ENCODE data around the gene GRM4.
A peak's percentile ranks its signal among the peaks of the same experiment; 100 is the strongest.

GRM4 gene

GRCh38 chr6:34057191-34057590, 88.7 kb downstream of the GRM4 start:
- Histone ChIP-seq H3K27me3 (ENCODE audit: control insufficient read depth in 5 of 5, insufficient read depth in 4 of 5, low read length in 5 of 5) (peaks cover 8 to 35% (median 19%) of the 10 kb centered on the region in 5 donors), H3K36me3 (ENCODE audit: control insufficient read depth in 5 of 5, insufficient read depth in 5 of 5, low read length in 5 of 5) (no peaks in the 10 kb centered on the region), H3K4me3 (ENCODE audit: low read depth in 1 of 5, low read length in 5 of 5) (no peak overlapping the region), H3K4me1 (ENCODE audit: control insufficient read depth in 5 of 5, insufficient read depth in 5 of 5, low read length in 5 of 5) (peaks cover 0 to 10% (median 8%) of the 10 kb centered on the region in 5 donors), H3K9ac (ENCODE audit: low read length in 5 of 5) (no peak overlapping the region), H3K27ac (ENCODE audit: low read depth, low read length) (no peak overlapping the region), H3K9me3 (ENCODE audit: control insufficient read depth in 5 of 5, low read length in 5 of 5) (no peaks in the 10 kb centered on the region)

DNA sequence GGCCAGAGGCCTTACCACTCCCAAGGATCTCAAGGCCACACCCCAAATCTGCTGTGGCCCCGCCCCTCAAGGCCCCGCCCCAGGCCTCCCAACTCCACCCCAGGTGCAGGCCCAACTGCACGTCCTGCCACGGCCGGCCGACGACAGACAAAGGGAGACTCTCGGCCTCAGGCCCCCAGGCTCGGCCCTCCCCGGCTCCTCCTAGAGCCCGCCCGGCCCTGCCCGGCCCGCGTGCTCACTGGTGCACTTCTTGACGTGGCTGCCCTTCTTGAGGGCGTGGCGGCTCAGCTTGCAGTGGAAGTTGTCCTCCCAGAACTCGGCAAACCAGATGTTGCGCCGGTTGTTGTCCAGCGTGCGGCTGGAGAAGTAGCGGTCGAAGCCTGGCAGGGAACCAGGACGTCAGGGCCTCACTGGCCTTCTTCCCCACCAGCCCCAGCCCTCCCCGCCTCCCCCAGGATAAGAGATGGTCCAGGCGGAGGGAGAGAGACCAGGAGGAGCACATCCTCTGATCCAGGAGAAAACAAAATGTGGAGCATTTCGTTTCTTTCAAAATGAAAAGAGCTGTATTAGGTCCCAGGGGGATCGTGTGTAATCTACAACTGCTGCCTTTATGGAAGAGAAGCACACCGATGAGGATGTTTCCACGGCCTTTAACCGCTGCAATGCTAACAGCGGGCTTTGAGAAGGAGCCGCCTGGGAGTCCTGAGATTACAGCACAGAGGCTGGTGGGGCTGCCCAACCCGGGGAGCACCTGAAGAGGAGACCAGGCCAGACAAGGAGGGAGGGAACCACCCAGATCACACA, 89.4 kb downstream of the GRM4 start:
- H3K4me1 ChIP-seq (ENCODE audit: control insufficient read depth in 5 of 5, insufficient read depth in 5 of 5, low read length in 5 of 5): peaks cover 0 to 10% (median 8%) of the 10 kb centered on the region in 5 donors
- H3K4me3 ChIP-seq (ENCODE audit: low read depth in 1 of 5, low read length in 5 of 5): peak overlapping the region in 1 of 5 donors; percentile 32
- no peaks in the 10 kb centered on the region for H3K36me3 ChIP-seq (ENCODE audit: control insufficient read depth in 5 of 5, insufficient read depth in 5 of 5, low read length in 5 of 5)
- no peak overlapping the region for H3K27ac ChIP-seq (ENCODE audit: low read depth, low read length)
- H3K9ac ChIP-seq (ENCODE audit: low read length in 5 of 5): peak overlapping the region in 1 of 5 donors; percentile 13
- no peaks in the 10 kb centered on the region for H3K9me3 ChIP-seq (ENCODE audit: control insufficient read depth in 5 of 5, low read length in 5 of 5)
- peaks cover 6 to 31% (median 14%) of the 10 kb centered on the region in 5 donors for H3K27me3 ChIP-seq (ENCODE audit: control insufficient read depth in 5 of 5, insufficient read depth in 4 of 5, low read length in 5 of 5)

DNA sequence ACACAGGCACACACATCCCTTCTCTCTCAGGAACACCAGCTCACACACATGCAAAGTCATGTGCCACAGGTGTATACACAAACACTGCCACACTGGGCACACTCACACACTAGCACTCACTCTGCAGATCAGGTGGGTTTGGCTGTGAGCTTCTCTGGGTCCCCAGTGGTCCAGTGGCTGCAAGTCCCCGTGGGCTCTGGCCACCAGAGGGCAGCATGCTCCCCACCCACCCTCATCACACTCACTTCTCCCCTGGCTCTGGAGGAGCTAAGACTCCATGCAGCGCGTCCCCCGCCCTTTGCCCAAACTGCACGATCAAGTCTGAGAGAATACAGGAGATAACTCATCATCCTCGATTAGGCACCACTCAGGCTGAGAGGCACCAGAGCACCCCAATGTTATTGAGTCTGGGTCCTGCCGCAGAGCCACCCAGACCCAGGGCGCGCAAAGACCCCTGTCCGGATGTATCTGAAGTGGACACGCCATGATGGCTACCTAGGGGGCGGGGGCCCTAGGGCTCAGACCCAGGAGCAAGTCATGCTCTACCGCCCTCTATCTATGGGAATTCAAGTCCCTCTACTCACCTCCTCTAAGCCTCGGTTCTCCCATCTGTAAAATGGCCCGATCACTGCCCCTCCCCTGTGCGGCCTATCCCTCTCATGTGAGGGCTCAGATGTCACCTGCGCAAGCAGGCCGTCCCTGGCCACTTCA, 90.5 kb downstream of the GRM4 start:
- peaks cover 0 to 24% (median 12%) of the 10 kb centered on the region in 5 donors for H3K27me3 ChIP-seq (ENCODE audit: control insufficient read depth in 5 of 5, insufficient read depth in 4 of 5, low read length in 5 of 5)
- H3K9ac ChIP-seq (ENCODE audit: low read length in 5 of 5): no peak overlapping the region
- H3K4me1 ChIP-seq (ENCODE audit: control insufficient read depth in 5 of 5, insufficient read depth in 5 of 5, low read length in 5 of 5): peaks cover 0 to 10% (median 8%) of the 10 kb centered on the region in 5 donors
- H3K27ac ChIP-seq (ENCODE audit: low read depth, low read length): no peak overlapping the region
- no peaks in the 10 kb centered on the region for H3K9me3 ChIP-seq (ENCODE audit: control insufficient read depth in 5 of 5, low read length in 5 of 5)
- no peaks in the 10 kb centered on the region for H3K36me3 ChIP-seq (ENCODE audit: control insufficient read depth in 5 of 5, insufficient read depth in 5 of 5, low read length in 5 of 5)
- H3K4me3 ChIP-seq (ENCODE audit: low read depth in 1 of 5, low read length in 5 of 5): no peak overlapping the region

DNA sequence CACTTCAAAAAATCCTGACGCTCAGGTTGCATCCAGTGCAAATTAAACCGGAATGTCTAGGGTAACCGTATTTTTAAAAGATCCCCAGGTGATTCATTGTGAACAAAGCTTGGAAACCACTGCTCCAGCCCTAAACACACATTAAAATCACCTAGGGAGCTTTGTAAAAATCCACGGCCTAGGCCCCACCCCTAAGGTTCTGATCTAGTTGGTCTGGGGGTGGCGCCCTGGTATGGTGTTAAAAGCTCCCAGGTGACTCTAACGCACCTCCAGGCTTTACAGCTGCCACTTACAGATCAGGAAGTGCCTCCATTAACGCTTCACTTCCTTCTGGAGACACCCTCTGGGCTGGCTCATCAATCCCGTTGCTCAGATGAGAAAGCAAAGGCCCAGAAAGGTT, 92.2 kb downstream of the GRM4 start:
- Histone ChIP-seq H3K27me3 (ENCODE audit: control insufficient read depth in 5 of 5, insufficient read depth in 4 of 5, low read length in 5 of 5) (peaks cover 1 to 22% (median 7%) of the 10 kb centered on the region in 5 donors), H3K9me3 (ENCODE audit: control insufficient read depth in 5 of 5, low read length in 5 of 5) (no peaks in the 10 kb centered on the region), H3K4me1 (ENCODE audit: control insufficient read depth in 5 of 5, insufficient read depth in 5 of 5, low read length in 5 of 5) (peaks cover 0 to 10% (median 8%) of the 10 kb centered on the region in 5 donors), H3K9ac (ENCODE audit: low read length in 5 of 5) (no peak overlapping the region), H3K27ac (ENCODE audit: low read depth, low read length) (no peak overlapping the region), H3K36me3 (ENCODE audit: control insufficient read depth in 5 of 5, insufficient read depth in 5 of 5, low read length in 5 of 5) (no peaks in the 10 kb centered on the region), H3K4me3 (ENCODE audit: low read depth in 1 of 5, low read length in 5 of 5) (no peak overlapping the region)

GRCh38 chr6:34052918-34053608, 92.8 kb downstream of the GRM4 start:
- peaks cover 4 to 17% (median 7%) of the 10 kb centered on the region in 5 donors for H3K27me3 ChIP-seq (ENCODE audit: control insufficient read depth in 5 of 5, insufficient read depth in 4 of 5, low read length in 5 of 5)
- H3K4me1 ChIP-seq (ENCODE audit: control insufficient read depth in 5 of 5, insufficient read depth in 5 of 5, low read length in 5 of 5): peaks cover 0 to 10% (median 8%) of the 10 kb centered on the region in 5 donors

GRCh38 chr6:34052071-34052825, 93.6 kb downstream of the GRM4 start:
- H3K27ac ChIP-seq (ENCODE audit: low read depth, low read length): no peak overlapping the region
- no peaks in the 10 kb centered on the region for H3K36me3 ChIP-seq (ENCODE audit: control insufficient read depth in 5 of 5, insufficient read depth in 5 of 5, low read length in 5 of 5)
- peaks cover 0 to 10% (median 8%) of the 10 kb centered on the region in 5 donors for H3K4me1 ChIP-seq (ENCODE audit: control insufficient read depth in 5 of 5, insufficient read depth in 5 of 5, low read length in 5 of 5)
- no peak overlapping the region for H3K9ac ChIP-seq (ENCODE audit: low read length in 5 of 5)
- peaks cover 4 to 16% (median 7%) of the 10 kb centered on the region in 5 donors for H3K27me3 ChIP-seq (ENCODE audit: control insufficient read depth in 5 of 5, insufficient read depth in 4 of 5, low read length in 5 of 5)
- no peak overlapping the region for H3K4me3 ChIP-seq (ENCODE audit: low read depth in 1 of 5, low read length in 5 of 5)
- H3K9me3 ChIP-seq (ENCODE audit: control insufficient read depth in 5 of 5, low read length in 5 of 5): no peaks in the 10 kb centered on the region

More at GRCh38 chr6:34052918-34053608, 92.8 kb downstream of the GRM4 start:
- H3K4me3 ChIP-seq (ENCODE audit: low read depth in 1 of 5, low read length in 5 of 5): no peak overlapping the region
- no peaks in the 10 kb centered on the region for H3K36me3 ChIP-seq (ENCODE audit: control insufficient read depth in 5 of 5, insufficient read depth in 5 of 5, low read length in 5 of 5)
- H3K9ac ChIP-seq (ENCODE audit: low read length in 5 of 5): no peak overlapping the region
- H3K9me3 ChIP-seq (ENCODE audit: control insufficient read depth in 5 of 5, low read length in 5 of 5): no peaks in the 10 kb centered on the region
- H3K27ac ChIP-seq (ENCODE audit: low read depth, low read length): no peak overlapping the region

- H3K4me3 ChIP-seq (ENCODE audit: low read depth in 1 of 5, low read length in 5 of 5): no peak overlapping the region
- H3K27ac ChIP-seq (ENCODE audit: low read depth, low read length): no peak overlapping the region
- H3K4me1 ChIP-seq (ENCODE audit: control insufficient read depth in 5 of 5, insufficient read depth in 5 of 5, low read length in 5 of 5): peaks cover 0 to 6% (median 2%) of the 10 kb centered on the region in 5 donors
- peaks cover 4 to 16% (median 9%) of the 10 kb centered on the region in 5 donors for H3K27me3 ChIP-seq (ENCODE audit: control insufficient read depth in 5 of 5, insufficient read depth in 4 of 5, low read length in 5 of 5)
- no peaks in the 10 kb centered on the region for H3K36me3 ChIP-seq (ENCODE audit: control insufficient read depth in 5 of 5, insufficient read depth in 5 of 5, low read length in 5 of 5)
- no peak overlapping the region for H3K9ac ChIP-seq (ENCODE audit: low read length in 5 of 5)
- no peaks in the 10 kb centered on the region for H3K9me3 ChIP-seq (ENCODE audit: control insufficient read depth in 5 of 5, low read length in 5 of 5)
These were observed 94.5 kb downstream of the GRM4 start for GRCh38 chr6:34051331-34051919.

- H3K36me3 ChIP-seq (ENCODE audit: control insufficient read depth in 5 of 5, insufficient read depth in 5 of 5, low read length in 5 of 5): no peaks in the 10 kb centered on the region
- H3K9ac ChIP-seq (ENCODE audit: low read length in 5 of 5): no peak overlapping the region
- H3K9me3 ChIP-seq (ENCODE audit: control insufficient read depth in 5 of 5, low read length in 5 of 5): no peaks in the 10 kb centered on the region
- H3K4me3 ChIP-seq (ENCODE audit: low read depth in 1 of 5, low read length in 5 of 5): no peak overlapping the region
- no peaks in the 10 kb centered on the region for H3K4me1 ChIP-seq (ENCODE audit: control insufficient read depth in 5 of 5, insufficient read depth in 5 of 5, low read length in 5 of 5)
- H3K27me3 ChIP-seq (ENCODE audit: control insufficient read depth in 5 of 5, insufficient read depth in 4 of 5, low read length in 5 of 5): peaks cover 4 to 16% (median 12%) of the 10 kb centered on the region in 5 donors
- no peak overlapping the region for H3K27ac ChIP-seq (ENCODE audit: low read depth, low read length)
These were observed 95.2 kb downstream of the GRM4 start for GRCh38 chr6:34050691-34051090.
